ENCODE data around the gene SYDE2. TPM values are rescaled to one million over a fixed set of nuclear protein-coding genes. Genes with fewer than 3 reads are reported as not detected.

Gene SYDE2
- total and polyA plus RNA-seq, 9 of the 15 experiments (the other 6 are each of a cell fraction or from before 2014, with no cell fraction given), result 0.39 to 8.7 (median 4.5) TPM

DNA sequence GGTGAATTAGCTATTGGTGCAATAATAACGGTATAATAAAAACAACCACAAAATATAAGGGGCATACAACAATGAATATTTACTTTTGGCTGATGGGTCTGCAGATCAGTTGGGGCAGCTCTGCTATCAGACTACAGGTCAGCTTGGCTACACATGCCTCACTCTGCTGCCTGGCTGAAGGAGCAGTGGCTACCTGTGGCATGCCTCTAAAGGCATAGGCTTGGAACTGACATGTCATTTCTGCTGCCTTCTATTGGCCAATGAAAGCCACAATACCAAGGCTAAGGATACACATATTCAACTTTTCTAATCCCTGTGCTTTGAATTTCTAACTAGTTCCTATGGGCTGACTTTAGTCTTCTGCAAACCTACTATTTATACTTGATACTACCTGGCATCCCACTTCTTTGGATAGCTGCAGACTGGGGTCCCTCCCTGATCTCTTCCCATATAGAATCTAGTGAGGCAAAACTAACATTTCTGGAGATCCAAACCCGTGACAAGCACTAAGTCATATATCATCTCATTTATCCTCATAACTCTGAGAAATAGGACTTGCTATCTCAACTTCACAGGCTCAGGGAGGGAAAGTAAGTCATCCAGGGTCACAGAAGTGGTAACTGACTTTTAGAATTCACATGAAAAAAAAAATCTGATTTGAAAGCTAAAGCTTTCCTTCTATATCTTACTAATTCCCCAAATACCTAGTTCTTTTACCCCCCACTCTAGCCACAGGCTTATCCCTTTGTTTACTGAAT, 19.2 kb upstream of the SYDE2 start (continued):
- TF ChIP-seq MBD2 (IDR thresholded peaks at IDR 0.05; ENCODE audit: borderline replicate concordance, low read depth), result 0 out of 2 replicates have a peak, but pooled peaks have one; percentile 16
- no peak for TF ChIP-seq SRSF9 (IDR thresholded peaks at IDR 0.05; ENCODE audit: borderline replicate concordance, low read depth, low read length)
- 0 out of 2 replicates have a peak, but pooled peaks have one; percentile 32 for TF ChIP-seq TOE1 (IDR thresholded peaks at IDR 0.05; ENCODE audit: borderline replicate concordance)
- no peak for TF ChIP-seq TOE1 (CRISPR knock-in tag; IDR thresholded peaks at IDR 0.05; ENCODE audit: borderline replicate concordance, low read depth)
- TF ChIP-seq PML (IDR thresholded peaks at IDR 0.05; ENCODE audit: low read length), result peak; percentile 35; the same call in 1 of the 2 replicates
- TF ChIP-seq, protein P1, sequence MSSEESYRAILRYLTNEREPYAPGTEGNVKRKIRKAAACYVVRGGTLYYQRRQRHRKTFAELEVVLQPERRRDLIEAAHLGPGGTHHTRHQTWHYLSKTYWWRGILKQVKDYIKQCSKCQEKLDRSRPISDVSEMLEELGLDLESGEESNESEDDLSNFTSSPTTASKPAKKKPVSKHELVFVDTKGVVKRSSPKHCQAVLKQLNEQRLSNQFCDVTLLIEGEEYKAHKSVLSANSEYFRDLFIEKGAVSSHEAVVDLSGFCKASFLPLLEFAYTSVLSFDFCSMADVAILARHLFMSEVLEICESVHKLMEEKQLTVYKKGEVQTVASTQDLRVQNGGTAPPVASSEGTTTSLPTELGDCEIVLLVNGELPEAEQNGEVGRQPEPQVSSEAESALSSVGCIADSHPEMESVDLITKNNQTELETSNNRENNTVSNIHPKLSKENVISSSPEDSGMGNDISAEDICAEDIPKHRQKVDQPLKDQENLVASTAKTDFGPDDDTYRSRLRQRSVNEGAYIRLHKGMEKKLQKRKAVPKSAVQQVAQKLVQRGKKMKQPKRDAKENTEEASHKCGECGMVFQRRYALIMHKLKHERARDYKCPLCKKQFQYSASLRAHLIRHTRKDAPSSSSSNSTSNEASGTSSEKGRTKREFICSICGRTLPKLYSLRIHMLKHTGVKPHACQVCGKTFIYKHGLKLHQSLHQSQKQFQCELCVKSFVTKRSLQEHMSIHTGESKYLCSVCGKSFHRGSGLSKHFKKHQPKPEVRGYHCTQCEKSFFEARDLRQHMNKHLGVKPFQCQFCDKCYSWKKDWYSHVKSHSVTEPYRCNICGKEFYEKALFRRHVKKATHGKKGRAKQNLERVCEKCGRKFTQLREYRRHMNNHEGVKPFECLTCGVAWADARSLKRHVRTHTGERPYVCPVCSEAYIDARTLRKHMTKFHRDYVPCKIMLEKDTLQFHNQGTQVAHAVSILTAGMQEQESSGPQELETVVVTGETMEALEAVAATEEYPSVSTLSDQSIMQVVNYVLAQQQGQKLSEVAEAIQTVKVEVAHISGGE (CRISPR knock-in tag; IDR thresholded peaks at IDR 0.05), result peak in 1 of 3 experiments; percentile 5; a peak in 1 of 6 replicates
- TF ChIP-seq SAFB2 (IDR thresholded peaks at IDR 0.05; ENCODE audit: borderline replicate concordance, low read depth, low read length, severe bottlenecking), result no peak
- peak in 1 of 2 experiments; percentile 63; a peak in 2 of 4 replicates for TF ChIP-seq TBL1XR1 (IDR thresholded peaks at IDR 0.05; ENCODE audit: low read length in 2 of 2)
- TF ChIP-seq SMARCA4 (IDR thresholded peaks at IDR 0.05), result peak; percentile 75
- peak; percentile 80 for TF ChIP-seq CBFA2T2 (conservative IDR thresholded peaks at IDR 0.05)
- TF ChIP-seq, protein P2, sequence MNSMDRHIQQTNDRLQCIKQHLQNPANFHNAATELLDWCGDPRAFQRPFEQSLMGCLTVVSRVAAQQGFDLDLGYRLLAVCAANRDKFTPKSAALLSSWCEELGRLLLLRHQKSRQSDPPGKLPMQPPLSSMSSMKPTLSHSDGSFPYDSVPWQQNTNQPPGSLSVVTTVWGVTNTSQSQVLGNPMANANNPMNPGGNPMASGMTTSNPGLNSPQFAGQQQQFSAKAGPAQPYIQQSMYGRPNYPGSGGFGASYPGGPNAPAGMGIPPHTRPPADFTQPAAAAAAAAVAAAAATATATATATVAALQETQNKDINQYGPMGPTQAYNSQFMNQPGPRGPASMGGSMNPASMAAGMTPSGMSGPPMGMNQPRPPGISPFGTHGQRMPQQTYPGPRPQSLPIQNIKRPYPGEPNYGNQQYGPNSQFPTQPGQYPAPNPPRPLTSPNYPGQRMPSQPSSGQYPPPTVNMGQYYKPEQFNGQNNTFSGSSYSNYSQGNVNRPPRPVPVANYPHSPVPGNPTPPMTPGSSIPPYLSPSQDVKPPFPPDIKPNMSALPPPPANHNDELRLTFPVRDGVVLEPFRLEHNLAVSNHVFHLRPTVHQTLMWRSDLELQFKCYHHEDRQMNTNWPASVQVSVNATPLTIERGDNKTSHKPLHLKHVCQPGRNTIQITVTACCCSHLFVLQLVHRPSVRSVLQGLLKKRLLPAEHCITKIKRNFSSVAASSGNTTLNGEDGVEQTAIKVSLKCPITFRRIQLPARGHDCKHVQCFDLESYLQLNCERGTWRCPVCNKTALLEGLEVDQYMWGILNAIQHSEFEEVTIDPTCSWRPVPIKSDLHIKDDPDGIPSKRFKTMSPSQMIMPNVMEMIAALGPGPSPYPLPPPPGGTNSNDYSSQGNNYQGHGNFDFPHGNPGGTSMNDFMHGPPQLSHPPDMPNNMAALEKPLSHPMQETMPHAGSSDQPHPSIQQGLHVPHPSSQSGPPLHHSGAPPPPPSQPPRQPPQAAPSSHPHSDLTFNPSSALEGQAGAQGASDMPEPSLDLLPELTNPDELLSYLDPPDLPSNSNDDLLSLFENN (IDR thresholded peaks at IDR 0.05; ENCODE audit: low read depth in 2 of 2, low read length in 2 of 2), result 0 out of 4 replicates have a peak, but pooled peaks of 1 of the 2 experiments have one; percentile 40
- peak; percentile 44; the same call in 1 of the 2 replicates for TF ChIP-seq JUND (IDR thresholded peaks at IDR 0.05; ENCODE audit: borderline replicate concordance, low read depth, low read length)
- peak; percentile 4; the same call in 1 of the 3 replicates for TF ChIP-seq JUND (tag; IDR thresholded peaks at IDR 0.05; ENCODE audit: borderline replicate concordance, low read depth, low read length)
- TF ChIP-seq BCOR (IDR thresholded peaks at IDR 0.05), result no peak
- peak; percentile 63; the same call in 1 of the 2 replicates for TF ChIP-seq LEF1 (IDR thresholded peaks at IDR 0.05)
- TF ChIP-seq TAL1 (IDR thresholded peaks at IDR 0.05), result peak; percentile 84
- TF ChIP-seq TARDBP (IDR thresholded peaks at IDR 0.05), result no peak
- no peak for TF ChIP-seq RBM22 (IDR thresholded peaks at IDR 0.05; ENCODE audit: low read depth, low read length, poor library complexity, severe bottlenecking)
- 0 out of 2 replicates have a peak, but pooled peaks have one; percentile 11 for TF ChIP-seq ATF4 (CRISPR knock-in tag; IDR thresholded peaks at IDR 0.05)
- 0 out of 2 replicates have a peak, but pooled peaks have one; percentile 23 for TF ChIP-seq ELF4 (CRISPR knock-in tag; IDR thresholded peaks at IDR 0.05)
